Left hindlimb (tissue), 1 donor: ENCODE results near the gene L1CAM.

Experiments
- DNase-seq: peaks from one replicate; pipeline ENCODE4 v3.0.0-alpha.2; 2018

The L1CAM gene

GRCh38 chrX:153885968-153886903 lies at the start of gene L1CAM:
Gene L1CAM (minus strand): TSS chrX:153886173. CDS start chrX:153875836, 10,337 bp downstream.
- no peak for DNase-seq

- no peak for DNase-seq
Observed at GRCh38 chrX:153935326-153935851, 49.4 kb upstream of the L1CAM start.

GRCh38 chrX:153934762-153935325 lies 48.9 kb upstream of the L1CAM start, which contains the start of gene NAA10:
Gene NAA10 (minus strand): TSS chrX:153935037. CDS start chrX:153934904, 133 bp downstream.
- DNase-seq, result peak; percentile 79

GRCh38 chrX:153934148-153934761 lies 48.3 kb upstream of the L1CAM start:
- DNase-seq, result no peak

GRCh38 chrX:153933748-153934147 lies 47.8 kb upstream of the L1CAM start:
- no peak for DNase-seq

- peak; percentile 6 for DNase-seq
Observed at GRCh38 chrX:153932220-153932915, 46.4 kb upstream of the L1CAM start.

GRCh38 chrX:153931748-153932147 lies 45.8 kb upstream of the L1CAM start:
- peak; percentile 18 for DNase-seq

GRCh38 chrX:153931151-153931550 lies 45.2 kb upstream of the L1CAM start:
- peak; percentile 9 for DNase-seq

- no peak for DNase-seq
Observed at GRCh38 chrX:153930011-153930910, 44.3 kb upstream of the L1CAM start.

- no peak for DNase-seq
Observed at GRCh38 chrX:153929576-153929975, 43.6 kb upstream of the L1CAM start.

GRCh38 chrX:153928846-153929245 lies 42.9 kb upstream of the L1CAM start:
- no peak for DNase-seq

GRCh38 chrX:153927922-153928760 lies 42.2 kb upstream of the L1CAM start:
- DNase-seq, result peak; percentile 96

- no peak for DNase-seq
Observed at GRCh38 chrX:153927672-153927921, 41.6 kb upstream of the L1CAM start.

- peak; percentile 73 for DNase-seq
Observed at GRCh38 chrX:153926858-153927671, 41.1 kb upstream of the L1CAM start.

GRCh38 chrX:153926552-153926857 lies 40.5 kb upstream of the L1CAM start:
- no peak for DNase-seq

- DNase-seq, result peak; percentile 24
Observed at GRCh38 chrX:153925739-153926551, 40.0 kb upstream of the L1CAM start, which contains the start of gene ARHGAP4. Gene ARHGAP4 (minus strand): TSS chrX:153926264. CDS start chrX:153926202, 62 bp downstream.

GRCh38 chrX:153925387-153925738 lies 39.4 kb upstream of the L1CAM start:
- DNase-seq, result peak; percentile 17

GRCh38 chrX:153924149-153924861 lies 38.3 kb upstream of the L1CAM start:
- peak; percentile 37 for DNase-seq
